Measurements from ENCODE around the gene ZG16B.

The ZG16B gene

DNA sequence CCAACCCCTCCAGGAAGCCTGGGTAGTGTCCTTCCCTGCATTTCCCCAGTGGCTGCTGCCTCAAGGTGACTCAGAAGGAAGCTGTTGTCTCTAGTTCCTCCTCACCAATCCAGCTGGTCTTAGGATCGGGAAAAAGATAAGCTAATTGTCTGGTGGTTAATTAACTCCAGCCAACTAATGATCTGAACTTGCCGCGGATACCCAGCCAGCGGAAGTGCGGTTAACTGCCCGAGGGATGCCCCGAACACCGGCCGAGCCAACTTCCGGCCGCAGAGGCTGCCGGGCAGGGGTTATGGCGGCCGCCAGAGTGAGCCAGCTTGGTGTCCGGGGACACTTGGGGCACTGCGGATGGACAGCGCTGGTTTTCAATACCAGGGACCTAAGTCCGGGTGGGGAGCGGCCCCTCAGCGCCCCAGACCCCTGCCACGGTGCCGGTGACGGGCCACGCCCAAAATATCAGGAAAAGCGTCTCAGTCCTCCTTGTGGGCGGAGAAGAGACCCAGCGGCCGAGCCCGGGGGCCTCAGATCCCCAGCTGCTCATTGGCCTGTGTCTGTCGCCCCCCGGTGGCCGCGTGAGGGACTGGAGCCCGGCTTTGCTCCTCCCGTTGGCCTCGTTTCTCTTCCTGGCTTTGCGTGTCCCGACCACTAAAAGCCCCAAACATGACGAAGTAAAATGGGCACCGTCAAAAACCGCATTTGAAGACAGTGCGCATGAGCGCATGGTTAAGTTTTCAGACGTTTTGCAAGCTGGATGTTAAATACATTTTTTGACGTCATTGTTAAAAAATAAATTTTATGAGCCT, 38.1 kb downstream of the ZG16B start:
- peak; percentile 90 to 97 (median 96) for DNase-seq (ENCODE audit: low read depth in 3 of 3)

DNA sequence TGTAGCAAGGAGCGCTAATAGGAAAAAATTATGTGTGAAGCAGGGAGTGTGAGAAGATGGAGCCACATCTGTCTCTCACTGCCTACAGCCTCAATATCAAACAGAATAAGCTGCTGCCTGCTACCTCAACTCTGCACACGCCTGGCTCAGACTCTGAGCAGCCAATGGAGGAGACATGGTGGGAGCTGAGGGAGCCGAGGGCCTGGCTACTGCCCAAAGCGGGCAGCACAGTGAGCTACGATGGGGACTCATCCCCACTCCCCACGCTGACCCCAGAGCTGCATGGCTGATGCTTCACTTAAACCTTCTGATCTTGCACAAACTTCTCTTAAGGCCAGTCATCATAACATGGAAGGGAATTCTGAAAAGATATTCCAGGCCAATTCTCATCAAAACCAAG, 41.8 kb downstream of the ZG16B start:
- no peak for DNase-seq (ENCODE audit: low read depth in 3 of 3)

DNA sequence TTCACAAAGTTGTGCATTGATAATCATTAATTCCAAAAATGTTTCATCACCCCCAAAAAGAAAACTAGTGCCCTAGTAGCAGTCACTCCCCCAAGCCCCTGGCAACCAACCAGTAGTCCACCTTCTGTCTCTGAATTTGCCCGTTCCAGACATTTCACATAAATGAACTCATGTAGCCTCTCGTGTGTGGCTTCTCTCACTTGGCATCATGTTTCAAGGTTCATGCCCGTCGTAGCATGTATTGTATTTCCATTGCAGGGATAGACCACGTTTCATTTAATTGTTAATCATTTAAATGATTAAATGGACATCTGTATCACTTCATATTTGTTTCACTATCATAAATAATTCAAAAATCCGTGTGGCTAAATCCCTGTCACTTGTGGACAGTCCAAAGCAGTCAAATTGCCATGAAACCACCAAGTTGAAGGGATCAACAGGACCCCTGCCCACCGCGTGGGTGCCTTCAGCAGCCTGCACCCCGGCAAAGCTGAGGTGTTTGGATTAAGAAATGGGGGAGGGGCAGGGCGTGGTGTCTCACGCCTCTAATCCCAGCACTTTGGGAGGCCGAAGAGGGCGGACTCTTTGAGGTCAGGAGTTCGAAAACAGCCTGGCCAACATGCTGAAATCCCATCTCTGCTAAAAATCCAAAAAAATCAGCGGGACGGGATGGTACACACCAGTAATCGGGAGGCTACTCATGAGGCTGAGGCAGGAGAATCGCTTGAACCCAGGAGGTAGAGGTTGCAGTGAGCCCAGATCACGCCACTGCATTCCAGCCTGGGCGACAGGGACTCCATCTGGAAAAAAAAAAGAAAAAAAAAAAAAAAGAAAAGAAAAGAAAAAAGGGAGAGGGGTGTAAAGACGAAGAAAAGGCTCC, 44.2 kb downstream of the ZG16B start:
- DNase-seq (ENCODE audit: low read depth in 3 of 3): no peak

DNA sequence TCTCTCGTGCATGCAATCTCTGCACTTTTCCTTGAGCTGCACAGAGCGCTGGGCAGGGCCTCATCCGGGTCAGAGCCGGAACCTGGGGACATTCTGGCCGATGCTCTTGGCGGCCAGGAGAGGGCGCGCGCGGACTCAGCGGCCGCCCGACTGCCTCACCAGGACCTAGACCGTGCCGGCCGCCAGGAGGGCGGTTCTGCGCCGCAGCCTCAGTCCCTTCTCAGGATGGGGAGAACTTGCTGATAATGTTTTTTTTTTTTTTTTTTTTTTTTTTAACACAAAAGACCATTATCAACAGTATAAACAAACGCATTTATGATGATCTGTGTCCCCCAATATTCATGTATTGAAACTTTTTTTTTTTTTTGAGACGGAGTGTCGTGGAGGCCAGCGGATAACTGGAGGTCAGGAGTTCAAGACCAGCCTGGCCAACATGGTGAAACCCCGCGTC, 44.8 kb downstream of the ZG16B start:
- peak; percentile 39 to 65 (median 45) for DNase-seq (ENCODE audit: low read depth in 3 of 3)

DNA sequence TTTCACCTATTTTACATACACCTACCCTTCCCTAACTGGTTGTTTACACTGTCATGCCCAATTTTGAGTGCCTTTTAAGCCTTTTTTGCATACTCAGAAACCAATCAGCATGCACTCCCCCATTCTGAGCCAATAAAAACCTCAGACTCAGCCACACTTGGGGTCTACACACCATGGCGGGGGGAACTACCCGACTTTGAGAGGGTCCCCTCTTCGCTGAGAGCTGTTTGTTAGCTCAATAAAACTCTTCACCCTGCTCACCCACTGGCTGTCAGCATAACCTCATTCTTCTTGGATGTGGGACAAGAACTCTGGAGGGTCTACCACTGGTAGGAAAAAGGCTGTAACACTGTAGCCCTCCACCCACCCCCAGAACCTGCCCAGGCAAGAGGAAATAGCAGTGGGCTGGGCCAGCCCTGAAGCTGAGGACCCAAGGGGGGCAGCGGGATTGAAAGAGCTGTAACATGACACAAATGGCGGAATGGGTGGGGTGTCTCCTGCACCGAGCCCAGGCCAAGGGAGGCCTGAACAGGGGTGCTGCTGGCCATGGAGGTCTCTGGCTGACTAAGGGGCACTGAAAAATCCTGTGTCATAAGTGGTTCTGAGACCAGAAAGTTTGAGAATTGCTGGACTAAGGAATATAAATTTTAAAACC, 49.9 kb downstream of the ZG16B start:
- DNase-seq (ENCODE audit: low read depth in 3 of 3): no peak

Data from stimulated activated CD4-positive, alpha-beta T cell treated with anti-CD3 and anti-CD28 coated beads, TNF-alpha, amount 100 ng/mL, for 24 hours (primary cell).